Mononuclear cell (primary cell): ENCODE measurements around the gene NPIPA1. TPM values are rescaled to one million over a fixed set of nuclear protein-coding genes. Genes with fewer than 3 reads are reported as not detected.
"Not testable (repeated sequence)": the region's sequence is repeated elsewhere in the genome, so short reads cannot be mapped to it uniquely, and the experiment has no call there.

Experiments used
- H3K27me3 ChIP-seq: 2 replicates; pipeline ENCODE4 v1.6.0; 2011; ENCODE audit warnings: low read length, control low read depth; ENCODE audit not compliant: insufficient read depth
- H3K4me1 ChIP-seq: 2 replicates; pipeline ENCODE4 v1.5.1; 2011; ENCODE audit warnings: mild to moderate bottlenecking, low read length, control low read depth; ENCODE audit not compliant: insufficient read depth
- H3K4me3 ChIP-seq: 2 replicates; pipeline ENCODE4 v1.5.1; 2011; ENCODE audit warnings: mild to moderate bottlenecking, low read length, moderate library complexity
- H3K9me3 ChIP-seq: 2 replicates; pipeline ENCODE4 v1.5.1; 2011; ENCODE audit warnings: low read depth, mild to moderate bottlenecking, control low read depth, low read length
- total RNA-seq: library from RNA; depleted of rRNA; stranded (reverse); fragments of >200 nt; gene quantifications from one replicate; pipeline ENCODE4 v1.2.3, GENCODE V29; 2012

NPIPA1 gene
- total RNA-seq, 1 donor: 17.9 TPM

- H3K4me3 ChIP-seq, H3K27me3 ChIP-seq, H3K9me3 ChIP-seq, H3K4me1 ChIP-seq: not testable (repeated sequence)
These were observed 13.7 kb upstream of the NPIPA1 start for GRCh38 chr16:14923394-14924088.

DNA sequence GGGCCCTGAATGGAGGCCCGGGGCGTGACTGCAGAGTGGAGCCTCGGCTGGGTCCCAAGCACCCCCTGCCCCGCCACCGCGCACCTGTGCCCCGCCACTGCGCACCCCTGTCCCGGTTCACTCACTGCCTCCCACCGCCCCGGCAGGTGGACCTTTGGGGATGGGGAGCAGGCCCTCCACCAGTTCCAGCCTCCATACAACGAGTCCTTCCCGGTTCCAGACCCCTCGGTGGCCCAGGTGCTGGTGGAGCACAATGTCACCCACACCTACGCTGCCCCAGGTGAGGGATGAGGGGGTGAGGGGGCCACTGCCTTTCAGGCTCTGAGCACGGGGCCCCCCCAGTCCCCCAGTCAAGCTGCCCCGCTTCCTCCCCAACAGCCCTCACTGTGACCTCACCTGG is 12.9 kb upstream of the NPIPA1 start:
- H3K4me1 ChIP-seq, H3K4me3 ChIP-seq, H3K9me3 ChIP-seq, H3K27me3 ChIP-seq: not testable (repeated sequence)

DNA sequence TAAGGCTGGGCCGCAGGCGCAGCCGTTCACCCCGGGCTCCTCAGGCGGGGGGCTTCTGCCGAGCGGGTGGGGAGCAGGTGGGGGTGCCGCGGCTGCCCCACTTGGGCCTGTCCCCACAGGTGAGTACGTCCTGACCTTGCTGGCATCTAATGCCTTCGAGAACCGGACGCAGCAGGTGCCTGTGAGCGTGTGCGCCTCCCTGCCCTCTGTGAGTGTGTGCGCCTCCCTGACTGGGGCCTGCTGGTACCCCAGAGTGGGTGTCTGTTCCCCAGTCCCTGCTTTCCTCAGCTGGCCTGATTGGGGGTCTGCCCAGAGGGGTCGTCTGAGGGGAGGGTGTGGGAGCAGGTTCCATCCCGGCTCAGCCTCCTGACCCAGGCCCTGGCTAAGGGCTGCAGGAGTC is 12.3 kb upstream of the NPIPA1 start:
- H3K9me3 ChIP-seq, H3K27me3 ChIP-seq, H3K4me3 ChIP-seq, H3K4me1 ChIP-seq: not testable (repeated sequence)

GRCh38 chr16:14928064-14928714 is 9.1 kb upstream of the NPIPA1 start:
- H3K4me3 ChIP-seq, H3K27me3 ChIP-seq, H3K9me3 ChIP-seq: not testable (repeated sequence)

DNA sequence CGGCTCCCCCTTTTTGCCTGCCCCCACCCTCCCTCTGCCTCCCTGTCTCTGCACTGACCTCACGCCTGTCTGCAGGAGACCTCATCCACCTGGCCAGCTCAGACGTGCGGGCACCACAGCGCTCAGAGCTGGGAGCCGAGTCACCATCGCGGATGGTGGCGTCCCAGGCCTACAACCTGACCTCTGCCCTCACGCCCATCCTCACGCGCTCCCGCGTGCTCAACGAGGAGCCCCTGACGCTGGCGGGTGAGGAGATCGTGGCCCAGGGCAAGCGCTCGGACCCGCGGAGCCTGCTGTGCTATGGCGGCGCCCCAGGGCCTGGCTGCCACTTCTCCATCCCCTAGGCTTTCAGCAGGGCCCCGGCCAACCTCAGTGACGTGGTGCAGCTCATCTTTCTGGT is 8.1 kb upstream of the NPIPA1 start:
- not testable (repeated sequence) for H3K4me3 ChIP-seq, H3K9me3 ChIP-seq, H3K27me3 ChIP-seq, H3K4me1 ChIP-seq

More at GRCh38 chr16:14928064-14928714, 9.1 kb upstream of the NPIPA1 start:
- not testable (repeated sequence) for H3K4me1 ChIP-seq

- not testable (repeated sequence) for H3K4me1 ChIP-seq, H3K4me3 ChIP-seq, H3K9me3 ChIP-seq, H3K27me3 ChIP-seq
These were observed 7.0 kb upstream of the NPIPA1 start for GRCh38 chr16:14930246-14930645.

DNA sequence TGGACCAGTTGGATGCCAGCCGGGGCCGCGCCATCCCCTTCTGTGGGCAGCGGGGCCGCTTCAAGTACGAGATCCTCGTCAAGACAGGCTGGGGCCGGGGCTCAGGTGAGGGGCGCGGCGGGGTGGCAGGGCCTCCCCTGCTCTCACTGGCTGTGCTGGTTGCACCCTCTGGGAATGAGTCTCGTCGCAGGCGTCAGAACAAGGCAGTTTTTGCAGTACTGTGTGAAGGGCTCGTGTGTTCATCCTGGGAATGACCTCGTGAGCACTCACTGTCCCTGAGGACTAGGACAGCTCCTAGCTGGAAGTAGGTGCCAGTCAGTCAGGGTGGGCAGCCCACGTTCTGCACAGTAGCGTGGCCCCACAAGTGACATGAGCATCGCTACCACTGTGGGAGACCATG is 6.3 kb upstream of the NPIPA1 start:
- H3K4me1 ChIP-seq, H3K4me3 ChIP-seq, H3K9me3 ChIP-seq, H3K27me3 ChIP-seq: not testable (repeated sequence)

GRCh38 chr16:14932581-14933375 is 4.5 kb upstream of the NPIPA1 start:
- H3K27me3 ChIP-seq, H3K9me3 ChIP-seq, H3K4me3 ChIP-seq, H3K4me1 ChIP-seq: not testable (repeated sequence)

DNA sequence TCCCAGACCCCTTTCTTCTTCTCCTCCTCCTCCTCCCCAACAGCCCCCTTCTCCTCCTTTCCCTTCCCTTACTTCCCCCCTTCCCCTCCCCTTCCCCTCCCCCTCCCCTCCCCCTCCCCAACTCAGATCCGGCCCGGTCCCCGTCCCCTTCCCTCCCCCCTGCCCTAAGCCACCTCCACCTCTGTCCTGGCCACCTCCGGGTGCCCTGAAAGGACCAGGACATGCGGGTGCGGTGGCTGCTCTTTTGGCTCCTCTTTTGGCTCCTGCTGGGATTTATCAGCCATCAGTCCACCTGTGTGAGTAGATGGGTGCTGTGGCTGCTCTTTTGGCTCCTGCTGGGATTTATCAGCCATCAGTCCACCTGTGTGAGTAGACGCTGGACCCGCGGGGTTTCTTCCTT is 751 bp downstream of the NPIPA1 start:
- H3K4me1 ChIP-seq, H3K4me3 ChIP-seq, H3K9me3 ChIP-seq, H3K27me3 ChIP-seq: not testable (repeated sequence)

DNA sequence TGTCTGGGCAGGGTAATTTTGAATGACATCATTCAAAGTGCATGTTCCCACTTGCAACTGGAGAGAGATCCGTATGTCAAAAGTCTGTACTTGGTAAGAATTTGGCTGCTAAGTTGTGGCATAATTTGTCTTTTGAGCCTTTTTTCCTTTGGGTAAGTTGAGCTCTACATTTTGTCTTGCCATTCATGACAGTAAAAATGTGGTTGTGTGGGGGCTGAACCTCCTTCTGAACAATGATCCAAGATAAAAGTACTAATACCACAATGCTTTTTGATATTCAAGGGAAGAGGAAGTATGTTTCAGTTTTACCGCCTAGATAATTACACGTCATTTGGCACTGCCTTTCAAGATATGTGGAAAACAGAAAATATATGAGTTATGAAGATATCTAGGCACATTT is 5.4 kb downstream of the NPIPA1 start:
- not testable (repeated sequence) for H3K4me3 ChIP-seq, H3K9me3 ChIP-seq, H3K4me1 ChIP-seq, H3K27me3 ChIP-seq

GRCh38 chr16:14955546-14956231 is 18.4 kb downstream of the NPIPA1 start:
- Histone ChIP-seq H3K4me3 (no peak overlapping the region), H3K27me3 (no peaks in the 10 kb centered on the region), H3K4me1 (no peaks in the 10 kb centered on the region), H3K9me3 (no peaks in the 10 kb centered on the region)

DNA sequence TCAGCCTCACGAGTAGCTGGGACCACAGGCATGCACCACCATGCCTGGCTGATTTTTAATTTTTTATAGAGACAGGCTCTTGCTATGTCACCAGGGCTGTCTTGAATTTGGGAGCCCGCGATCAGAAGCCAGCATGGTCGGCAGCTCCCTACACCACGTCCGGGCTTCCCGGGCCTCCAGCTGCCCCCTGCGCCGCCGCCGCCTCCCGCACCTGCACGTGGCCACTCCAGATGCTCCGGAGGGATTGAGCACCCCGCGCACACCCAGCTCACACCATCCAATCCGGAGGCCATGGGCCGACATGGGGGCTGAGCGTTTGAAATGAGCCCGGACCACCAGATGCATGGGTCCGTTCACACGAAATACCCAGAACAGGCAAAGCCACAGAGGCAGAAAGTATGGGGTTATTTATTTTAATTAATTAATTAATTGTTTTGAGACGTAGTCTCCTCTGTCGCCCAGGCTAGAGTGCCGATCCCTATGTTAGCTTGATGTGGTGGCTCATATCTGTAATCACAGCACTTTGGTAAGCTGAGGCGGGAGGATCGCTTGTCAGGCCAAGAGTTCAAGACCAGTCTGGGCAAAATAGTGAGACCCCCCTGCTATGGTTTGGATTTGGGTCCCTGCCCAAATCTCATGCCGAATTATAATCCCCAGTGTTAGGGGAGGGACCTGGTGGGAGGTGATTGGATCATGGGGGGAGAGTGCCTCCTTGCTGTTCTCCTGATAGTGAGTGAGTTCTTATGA is 20.5 kb downstream of the NPIPA1 start:
- Histone ChIP-seq H3K4me3 (no peak overlapping the region), H3K9me3 (no peaks in the 10 kb centered on the region), H3K4me1 (no peaks in the 10 kb centered on the region), H3K27me3 (no peaks in the 10 kb centered on the region)

DNA sequence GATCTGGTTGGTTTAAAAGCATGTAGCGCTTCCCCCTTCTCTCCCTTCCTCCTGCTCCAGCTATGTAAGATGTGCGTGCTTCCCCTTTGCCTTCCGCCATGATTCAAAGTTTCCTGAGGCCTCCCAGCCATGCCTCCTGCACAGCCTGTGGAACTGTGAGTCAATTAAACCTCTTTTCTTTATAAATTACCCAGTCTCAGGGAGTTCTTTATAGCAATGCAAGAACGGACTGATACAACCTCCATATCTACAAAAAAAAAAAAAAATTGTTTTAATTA is 21.0 kb downstream of the NPIPA1 start:
- H3K4me1 ChIP-seq: no peaks in the 10 kb centered on the region
- H3K4me3 ChIP-seq: no peak overlapping the region
- no peaks in the 10 kb centered on the region for H3K9me3 ChIP-seq
- peaks cover under 1% of the 10 kb centered on the region for H3K27me3 ChIP-seq

GRCh38 chr16:14958970-14959369 is 21.7 kb downstream of the NPIPA1 start:
- H3K9me3 ChIP-seq: no peaks in the 10 kb centered on the region
- no peaks in the 10 kb centered on the region for H3K4me1 ChIP-seq
- no peak overlapping the region for H3K4me3 ChIP-seq
- peaks cover 5% of the 10 kb centered on the region for H3K27me3 ChIP-seq
